Bladder microvascular endothelial cell (primary cell): Measurements from ENCODE around the gene ATG4B. TPM values are rescaled to one million over a fixed set of nuclear protein-coding genes. Genes with fewer than 3 reads are reported as not detected.

Experiments used
- total RNA-seq: library from RNA; depleted of rRNA; stranded (reverse); fragments of >200 nt; gene quantifications from 2 replicates; pipeline ENCODE4 v1.2.3, GENCODE V29; 2014

Gene ATG4B
- total RNA-seq: 30.8 and 121 TPM in 2 replicates

GRCh38 chr2:241637018-241637794, at the start of gene ATG4B, which contains the start of gene THAP4:
Gene ATG4B, plus strand, starts transcription at chr2:241637693. Its CDS starts 22 bp downstream, at chr2:241637715.
Gene THAP4, minus strand, starts transcription at chr2:241637158. Its CDS starts 141 bp downstream, at chr2:241637017.

GRCh38 chr2:241686650-241687425, 49.3 kb downstream of the ATG4B start, which contains the start of gene DTYMK:
Gene DTYMK, minus strand, starts transcription at chr2:241686815. Its CDS starts 32 bp downstream, at chr2:241686783.

GRCh38 chr2:241701399-241702154, 64.1 kb downstream of the ATG4B start, which contains the start of gene ING5:
Gene ING5, plus strand, starts transcription at chr2:241702039. Its CDS starts 27 bp downstream, at chr2:241702066.

Other genes starting within 250 kb of the ATG4B start
- gene STK25, start 129.1 kb upstream of the ATG4B start, total RNA-seq: 359 and 519 TPM in 2 replicates
- 34.8 and 102 TPM in 2 replicates for gene BOK, start 78.9 kb upstream of the ATG4B start, total RNA-seq
- 31.9 and 36.4 TPM in 2 replicates for gene THAP4, start 535 bp upstream of the ATG4B start, total RNA-seq
- 22.0 and 42.3 TPM in 2 replicates for gene DTYMK, start 49.1 kb downstream of the ATG4B start, total RNA-seq
- gene ING5, start 64.3 kb downstream of the ATG4B start, total RNA-seq: 16.4 and 28.6 TPM in 2 replicates
- 10.7 and 15.9 TPM in 2 replicates for gene D2HGDH, start 96.9 kb downstream of the ATG4B start, total RNA-seq
- gene GAL3ST2, start 139.1 kb downstream of the ATG4B start, total RNA-seq: not detected in 2 replicates
- gene NEU4, start 171.5 kb downstream of the ATG4B start, total RNA-seq: not detected in 2 replicates
- not detected in 2 replicates for gene PDCD1, start 221.2 kb downstream of the ATG4B start, total RNA-seq
- not detected in 2 replicates for gene RTP5, start 232.0 kb downstream of the ATG4B start, total RNA-seq